KG1 (cell line): Measurements from ENCODE around the gene AUTS2.

Experiments
- DNase-seq: peaks from one replicate; lab custom pipeline; 2025; lab: John Stamatoyannopoulos, UW

The AUTS2 gene

DNA sequence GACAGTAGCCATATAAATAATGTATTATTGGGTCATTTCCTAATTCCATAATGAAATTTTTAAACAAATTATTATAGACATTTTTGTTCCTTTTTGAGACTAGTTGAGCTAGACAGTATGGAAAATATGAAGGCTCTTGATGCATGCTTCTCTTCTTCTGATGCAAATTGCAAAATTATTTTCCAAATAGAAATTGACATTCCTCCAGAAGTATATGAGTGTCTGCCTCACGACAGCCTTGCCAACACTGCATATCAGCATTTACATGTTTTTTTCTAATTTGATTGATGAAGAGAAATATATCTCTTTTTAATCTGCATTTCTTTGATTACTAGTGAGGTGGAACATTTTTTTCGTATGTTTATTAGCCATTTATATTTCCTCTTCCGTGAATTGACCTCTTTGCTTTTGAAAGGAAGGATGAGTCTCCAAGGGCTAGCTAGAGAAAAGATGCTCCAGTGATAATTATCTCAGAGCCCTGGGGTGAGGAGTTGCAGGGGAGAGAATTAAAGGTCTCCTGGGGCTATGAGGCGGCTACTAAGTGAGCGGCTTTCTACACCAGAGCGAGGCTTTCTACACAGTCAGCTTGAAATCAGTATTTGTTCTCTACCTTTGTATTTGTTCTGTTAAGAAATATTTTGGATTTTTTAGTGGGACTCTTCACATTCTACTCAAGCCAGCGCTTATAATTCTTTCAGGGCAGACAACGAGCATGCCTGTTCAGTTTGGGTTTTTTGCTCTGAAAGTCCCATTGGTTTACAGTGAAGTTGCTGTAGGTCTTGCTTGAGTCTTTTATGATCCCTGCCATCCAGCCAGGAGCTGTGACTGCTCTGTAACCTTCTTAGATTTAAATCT, 821.5 kb downstream of the AUTS2 start:
- DNase-seq, result no peak

DNA sequence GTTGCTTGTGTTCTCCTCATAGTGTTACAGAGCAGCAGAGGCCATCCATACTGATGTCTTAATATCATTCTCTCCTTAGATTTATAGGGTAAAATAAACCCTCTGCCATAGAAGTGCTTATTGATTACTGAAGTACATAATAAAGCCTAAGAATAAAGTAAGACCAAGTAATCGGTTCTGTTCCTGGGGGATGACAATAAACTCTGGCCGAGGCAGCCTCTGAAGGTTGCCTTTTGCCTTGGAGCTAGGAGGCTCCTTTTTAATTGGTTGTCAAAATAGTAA, 822.0 kb downstream of the AUTS2 start:
- no peak for DNase-seq

DNA sequence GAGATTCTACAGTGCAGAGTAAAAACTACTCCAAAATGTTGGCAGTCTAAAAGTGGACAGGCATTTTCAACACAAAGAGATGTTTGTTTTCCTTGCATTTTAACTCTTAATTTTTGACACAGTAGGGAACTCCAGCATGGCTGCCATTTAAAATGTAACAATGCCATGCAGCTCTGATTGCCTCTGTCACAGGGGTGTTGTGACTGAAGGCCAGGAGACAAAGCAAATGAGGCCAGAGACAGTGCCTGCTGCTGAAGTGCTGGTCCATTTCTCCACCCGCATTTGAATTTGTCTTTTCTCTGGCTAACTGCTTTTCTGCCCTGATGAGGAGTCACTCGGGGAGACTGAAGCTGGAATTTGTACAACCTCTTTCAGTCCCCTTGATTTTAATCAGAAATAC, 823.0 kb downstream of the AUTS2 start:
- DNase-seq, result no peak

GRCh38 chr7:70426249-70426880, 828.1 kb downstream of the AUTS2 start:
- DNase-seq, result no peak

DNA sequence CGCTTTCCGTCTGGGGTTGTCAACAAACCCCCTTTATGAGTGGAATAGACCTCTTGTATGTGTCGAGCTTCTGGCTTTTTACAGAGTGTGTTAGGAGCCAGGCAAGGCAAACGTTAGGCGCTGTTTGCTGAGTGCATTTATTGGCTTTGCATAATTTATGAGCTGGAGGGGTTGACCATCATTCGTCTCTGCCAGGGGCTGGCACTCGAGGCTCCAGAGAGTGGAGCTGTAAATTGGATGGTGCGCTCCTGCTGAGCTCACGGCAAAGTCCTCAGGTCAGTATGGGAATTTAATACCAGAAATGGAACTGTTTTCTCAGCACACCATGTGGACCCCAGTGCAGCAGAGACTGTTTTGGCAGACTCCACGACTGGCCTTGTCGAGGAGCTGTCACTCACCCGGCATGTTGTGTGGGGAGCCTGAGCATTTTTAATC, 834.3 kb downstream of the AUTS2 start:
- no peak for DNase-seq

- DNase-seq, result no peak
These were observed 836.1 kb downstream of the AUTS2 start for GRCh38 chr7:70434376-70434775.

- no peak for DNase-seq
These were observed 836.5 kb downstream of the AUTS2 start for GRCh38 chr7:70434821-70435220.

GRCh38 chr7:70435634-70436033, 837.4 kb downstream of the AUTS2 start:
- DNase-seq, result no peak

- DNase-seq, result no peak
These were observed 838.6 kb downstream of the AUTS2 start for GRCh38 chr7:70436790-70437350.

- DNase-seq, result no peak
These were observed 841.4 kb downstream of the AUTS2 start for GRCh38 chr7:70439651-70440050.

DNA sequence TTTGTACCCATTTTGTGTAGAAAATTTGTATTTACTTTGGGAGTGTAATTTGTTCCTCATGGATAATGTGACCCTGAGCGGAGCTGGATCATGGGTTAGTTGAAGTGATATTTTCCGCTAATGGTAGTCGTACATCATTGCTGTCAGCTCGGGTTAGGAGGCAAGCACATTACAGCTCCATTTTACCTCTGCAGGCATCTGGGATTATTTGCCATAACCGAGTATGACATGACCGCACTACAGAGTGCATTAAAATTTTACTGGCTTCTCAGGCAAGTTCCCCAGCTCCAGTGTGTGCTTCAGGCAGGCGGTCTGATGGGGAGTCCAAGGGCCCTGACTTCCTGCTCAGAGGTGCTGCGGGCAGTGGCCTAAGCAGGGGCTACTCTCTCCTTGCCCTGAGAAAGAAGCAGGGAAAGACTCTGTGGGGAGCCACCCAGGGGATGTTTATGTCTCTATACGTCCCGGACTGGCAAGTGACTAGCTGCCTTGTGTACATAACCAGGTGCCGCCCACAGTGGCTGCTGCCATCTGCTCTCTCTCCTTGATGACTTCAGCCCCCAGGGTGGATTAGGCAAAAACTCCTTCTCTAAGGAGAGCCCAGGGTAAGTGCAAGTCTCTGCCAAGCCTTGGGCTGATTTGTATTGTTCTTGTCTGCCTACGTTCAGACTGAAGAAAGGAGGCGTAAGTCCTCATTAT, 848.3 kb downstream of the AUTS2 start:
- DNase-seq, result no peak

DNA sequence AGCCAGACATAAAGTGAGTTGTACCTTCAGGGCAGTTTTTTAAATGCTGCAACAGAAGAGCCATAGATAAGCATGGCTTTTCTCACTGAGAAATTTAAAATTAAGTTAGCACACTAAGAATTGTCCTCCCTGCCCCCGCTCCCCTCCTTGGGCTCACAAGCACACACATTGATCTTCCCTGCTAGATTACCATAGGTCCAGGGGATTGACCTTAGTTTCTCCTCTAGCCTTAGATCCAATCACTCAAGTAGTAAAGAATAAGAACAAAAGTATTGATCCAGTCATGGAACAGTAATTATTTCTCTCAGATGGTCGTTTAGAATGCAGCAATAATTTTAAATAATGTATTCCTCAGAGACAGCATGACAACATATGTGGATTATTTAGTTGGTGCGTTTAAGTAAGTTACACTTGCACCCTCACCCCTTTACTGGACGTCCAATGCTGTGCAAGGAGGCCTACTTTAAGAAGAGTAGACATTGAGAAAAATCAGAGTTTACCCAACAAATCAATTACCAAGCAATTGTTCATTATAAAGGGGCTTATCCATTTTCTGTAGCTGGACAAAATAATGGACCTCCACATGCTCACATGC, 850.1 kb downstream of the AUTS2 start:
- no peak for DNase-seq

DNA sequence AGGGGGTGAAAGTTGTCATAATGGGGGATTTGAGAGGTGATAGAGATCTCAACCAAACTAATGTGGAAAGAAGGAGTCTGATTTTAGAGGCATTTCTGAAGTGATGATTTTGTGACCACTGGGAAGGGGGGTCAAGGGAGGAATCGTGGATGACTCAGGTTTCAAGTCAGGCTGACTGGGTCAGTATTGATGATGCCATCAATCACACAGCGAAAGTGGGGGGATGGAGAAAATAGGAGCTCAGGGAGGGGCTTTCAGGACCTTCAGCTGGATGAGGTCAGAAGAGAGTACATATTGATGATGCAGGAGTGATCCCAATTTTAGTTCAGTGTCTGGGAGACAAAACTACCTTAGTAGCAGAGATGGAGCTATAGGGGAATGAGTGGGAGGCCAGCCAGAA, 852.5 kb downstream of the AUTS2 start:
- no peak for DNase-seq

DNA sequence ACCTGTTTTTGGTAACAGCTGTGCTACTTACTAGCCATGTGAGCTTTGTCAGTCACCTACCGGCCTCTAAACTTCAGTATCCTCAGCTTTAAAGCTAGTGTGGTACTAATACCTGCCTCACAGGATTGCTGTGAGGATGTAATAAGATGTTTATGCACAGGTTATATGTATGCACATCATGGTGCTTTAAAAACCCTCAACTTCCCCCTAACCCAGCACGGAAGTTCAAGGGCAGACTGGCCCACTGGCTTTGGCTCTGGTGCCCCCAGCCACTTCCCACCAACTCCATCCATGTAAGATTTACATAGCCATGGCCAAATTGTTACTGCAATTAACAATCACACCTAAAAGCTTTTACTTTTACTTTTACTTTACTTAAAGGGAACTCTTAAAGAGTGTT, 857.6 kb downstream of the AUTS2 start:
- DNase-seq, result no peak

GRCh38 chr7:70456719-70457118, 858.4 kb downstream of the AUTS2 start:
- no peak for DNase-seq

DNA sequence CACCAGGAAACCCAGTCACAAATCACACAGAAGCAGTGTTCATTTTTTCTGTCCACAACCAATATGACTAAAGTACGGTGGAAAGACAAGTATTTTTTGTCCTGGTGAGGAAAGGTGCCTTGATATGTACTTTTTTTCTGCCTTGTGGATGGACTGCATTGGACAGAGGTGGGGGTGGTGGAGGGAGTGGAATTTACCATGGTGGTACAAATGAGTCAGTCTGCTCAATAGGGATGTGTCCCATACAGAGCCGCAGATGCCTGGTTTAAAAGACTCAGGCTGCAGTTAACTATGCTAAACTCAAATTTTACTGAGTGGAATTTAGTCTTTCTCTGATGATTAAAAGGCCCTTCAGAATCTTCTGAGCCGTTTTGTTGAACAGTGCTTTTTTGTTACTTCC, 859.2 kb downstream of the AUTS2 start:
- DNase-seq, result no peak

DNA sequence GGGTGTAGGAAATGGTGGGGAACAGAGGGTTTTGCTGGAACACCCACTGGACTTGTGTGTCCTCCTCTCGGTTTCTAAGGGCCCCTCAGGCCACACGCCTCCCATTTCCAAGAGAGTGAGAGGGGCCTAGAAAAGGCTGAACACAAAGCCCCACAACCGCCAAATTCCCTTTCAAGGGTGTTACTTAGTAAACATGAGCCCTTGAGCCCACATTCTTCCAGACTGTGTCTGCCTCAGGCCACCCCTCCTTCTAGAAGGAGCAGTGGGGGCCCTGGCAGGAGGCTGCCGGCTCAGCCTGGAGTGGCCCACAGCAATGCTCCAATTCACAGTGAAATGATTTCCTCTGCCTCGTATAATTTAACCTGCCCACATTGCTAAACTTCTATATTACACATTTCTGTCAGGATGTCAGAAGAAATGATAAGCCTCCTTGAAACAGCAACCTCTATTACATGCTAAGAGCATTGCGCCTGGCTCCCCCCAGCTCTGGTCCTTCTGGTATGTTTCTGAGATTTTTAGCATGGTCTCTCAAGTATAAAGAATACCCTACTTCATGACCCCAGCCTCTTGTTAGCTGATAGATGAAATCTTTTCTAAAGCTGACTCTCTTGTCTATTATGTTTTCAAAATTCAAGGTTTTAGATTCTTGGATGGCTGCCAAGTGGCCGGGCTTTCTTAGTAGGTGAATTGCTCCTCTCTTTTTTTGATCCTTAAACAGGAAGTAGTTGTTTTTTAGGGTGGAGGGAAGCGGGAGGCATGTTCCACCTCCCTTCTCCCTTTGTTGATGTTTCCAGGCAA, 859.8 kb downstream of the AUTS2 start:
- no peak for DNase-seq

DNA sequence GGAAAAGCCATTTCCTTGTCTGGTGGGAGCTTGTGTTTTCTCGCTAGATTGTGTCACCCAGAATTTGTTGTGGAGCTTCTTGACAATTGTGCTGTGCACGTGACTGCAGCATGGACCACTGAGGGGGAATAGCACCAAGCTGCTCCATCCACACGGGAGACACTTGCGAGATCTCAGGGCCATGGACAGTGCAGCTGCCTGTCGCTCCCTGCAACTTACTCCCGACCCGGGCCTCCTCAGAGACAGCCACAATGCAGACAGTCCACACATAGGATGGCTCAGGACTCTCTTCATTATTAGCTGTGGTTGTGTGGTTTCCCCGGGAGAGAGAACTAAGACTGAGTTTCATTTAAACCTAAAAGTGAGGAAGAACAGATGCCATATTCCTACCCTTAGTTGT, 860.5 kb downstream of the AUTS2 start:
- DNase-seq, result no peak

- DNase-seq, result no peak
These were observed 861.3 kb downstream of the AUTS2 start for GRCh38 chr7:70459546-70459945.

GRCh38 chr7:70460071-70460470, 861.8 kb downstream of the AUTS2 start:
- no peak for DNase-seq

DNA sequence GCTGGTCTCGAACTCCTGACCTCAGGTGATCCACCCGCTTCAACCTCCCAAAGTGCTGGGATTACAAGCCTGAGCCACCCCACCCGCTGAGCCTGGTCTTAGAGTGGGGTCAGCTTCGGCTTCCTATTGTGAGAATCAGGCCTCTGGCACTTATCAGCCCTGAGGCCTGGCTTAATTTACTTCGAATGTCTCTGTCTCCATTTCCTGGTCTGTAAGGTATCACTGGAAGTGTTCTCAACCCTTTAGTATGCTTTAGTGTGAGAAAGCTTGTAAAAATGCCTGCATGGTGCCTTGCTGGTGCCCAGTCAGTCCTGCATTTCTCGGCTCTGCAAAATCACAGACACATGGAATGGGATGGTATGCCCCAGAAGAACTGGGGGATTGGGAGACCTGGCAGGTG, 862.3 kb downstream of the AUTS2 start:
- no peak for DNase-seq
